Fibroblast of upper back skin (primary cell): ENCODE results near the gene SLC25A28.

ENCODE experiments used
- DNase-seq: peaks from one replicate; pipeline ENCODE4 v3.0.0-alpha.2; 2013

SLC25A28 gene

DNA sequence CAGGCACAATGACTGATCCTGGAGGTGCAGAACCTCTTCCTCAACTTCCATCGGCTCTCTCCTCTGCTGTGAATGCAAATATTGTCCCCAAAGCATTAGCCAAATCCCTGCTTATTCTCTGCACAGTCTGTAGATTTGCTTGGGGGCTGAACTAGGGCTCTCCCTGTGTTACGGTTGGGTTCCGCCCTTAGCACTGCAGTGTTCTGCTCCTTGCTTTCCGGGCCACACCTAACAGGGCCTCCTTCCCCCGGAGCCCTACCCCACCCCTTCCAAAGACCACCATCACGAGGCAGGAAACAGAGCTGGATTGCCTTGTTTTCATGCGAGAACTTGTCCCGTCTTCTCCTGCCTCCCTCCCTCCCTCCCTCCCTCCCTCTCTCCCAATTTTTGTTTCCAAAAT, 36.6 kb downstream of the SLC25A28 start:
- DNase-seq = no peak

DNA sequence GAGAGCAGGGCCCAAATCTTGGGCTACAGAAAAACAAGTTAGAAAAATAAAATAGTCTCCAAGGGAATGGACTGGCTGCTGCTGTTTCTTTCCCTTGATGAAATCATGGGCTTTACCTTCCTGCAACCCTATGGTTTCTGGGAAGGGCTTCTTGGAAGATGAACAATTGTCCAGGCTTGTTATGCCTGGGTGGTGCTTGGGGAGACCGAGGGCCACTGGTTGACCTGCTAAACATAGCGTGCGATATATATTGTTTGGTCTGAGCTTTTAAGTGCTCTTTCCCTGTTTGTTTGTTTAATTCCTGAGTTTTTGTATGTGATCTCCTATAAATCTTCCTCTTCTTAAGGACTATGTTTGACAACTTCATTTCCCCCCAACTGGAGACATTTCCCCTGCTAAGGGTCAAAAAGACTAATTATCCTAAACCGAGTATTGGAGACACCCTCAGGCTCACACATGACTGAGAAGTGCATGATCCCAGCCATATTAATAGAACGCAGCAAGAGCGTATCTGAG, 37.9 kb downstream of the SLC25A28 start:
- no peak for DNase-seq

DNA sequence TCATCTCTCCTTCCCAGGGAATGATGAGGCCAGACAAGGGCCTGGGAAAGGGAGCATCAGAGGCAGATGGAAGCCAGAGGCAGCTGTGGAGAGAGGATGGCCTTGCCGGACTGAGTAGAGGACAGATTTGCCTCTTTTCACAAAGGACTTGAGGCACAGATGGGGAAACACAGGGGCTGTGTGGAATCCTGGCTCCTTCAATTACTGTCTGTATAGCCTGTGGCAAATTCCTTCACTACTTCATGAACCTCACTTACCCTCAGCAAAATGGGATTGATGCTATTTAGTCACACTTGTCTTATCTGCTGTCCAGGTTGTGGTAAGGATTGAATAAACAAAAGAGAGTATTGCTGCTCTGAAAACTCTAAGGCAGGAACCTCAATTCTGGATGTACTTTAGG, 40.3 kb downstream of the SLC25A28 start:
- no peak for DNase-seq

- DNase-seq = no peak
Measured at GRCh38 chr10:99573790-99574189, 46.4 kb downstream of the SLC25A28 start.

- no peak for DNase-seq
Measured at GRCh38 chr10:99571816-99572215, 48.4 kb downstream of the SLC25A28 start.

DNA sequence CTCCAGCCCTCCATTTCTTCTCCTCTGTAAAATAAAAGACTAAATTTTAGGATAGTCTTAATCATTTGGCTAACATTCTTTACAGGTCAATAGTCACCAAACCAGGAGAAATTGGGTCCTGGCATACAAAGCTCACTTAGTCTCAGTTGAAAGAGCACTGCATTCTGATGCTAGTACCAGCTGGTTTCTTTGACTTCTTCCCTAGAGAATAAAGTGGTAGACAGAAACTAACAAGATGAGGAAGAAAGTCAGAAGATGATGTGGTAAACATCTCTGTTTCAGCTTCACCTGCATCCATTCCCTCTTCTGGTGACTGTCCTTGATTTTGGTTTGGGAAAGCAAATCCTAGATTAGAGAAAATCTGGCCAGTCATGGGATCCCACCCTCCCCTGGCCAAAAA, 50.3 kb downstream of the SLC25A28 start:
- no peak for DNase-seq

- no peak for DNase-seq
Measured at GRCh38 chr10:99569253-99569939, 50.8 kb downstream of the SLC25A28 start.

- no peak for DNase-seq
Measured at GRCh38 chr10:99565166-99565565, 55.1 kb downstream of the SLC25A28 start.

- no peak for DNase-seq
Measured at GRCh38 chr10:99564361-99564760, 55.9 kb downstream of the SLC25A28 start.

- no peak for DNase-seq
Measured at GRCh38 chr10:99562631-99563030, 57.6 kb downstream of the SLC25A28 start.
